SK-N-SH (cell line): ENCODE results near the gene BAG1. TPM values are rescaled to one million over a fixed set of nuclear protein-coding genes. Genes with fewer than 3 reads are reported as not detected.
A peak's percentile ranks its signal among the peaks of the same experiment; 100 is the strongest.

Experiments
- ELF1 ChIP-seq: IDR thresholded peaks from 2 replicates; pipeline ENCODE4 v1.4.0; 2012
- EP300 ChIP-seq, 2 experiments: IDR thresholded peaks; 2 replicates each; pipeline versions ENCODE4 v1.4.0 to v1.6.1; 2012; ENCODE audit warnings: borderline replicate concordance in 1 of 2, low read depth in 1 of 2, low read length in 1 of 2
- EZH2phosphoT487 ChIP-seq: fragments of 200-600 bp; sonication (generic); IDR thresholded peaks from 2 replicates; pipeline ENCODE4 v1.6.1; 2017; ENCODE audit warnings: low read depth, mixed run types, mild to moderate bottlenecking, antibody characterized with exemption, moderate library complexity, borderline replicate concordance
- FOXJ3 ChIP-seq: sonication (generic); formaldehyde crosslinking; IDR thresholded peaks from 2 replicates; pipeline ENCODE4 v1.5.1; 2020; ENCODE audit warnings: mild to moderate bottlenecking, missing genetic modification reagents
- FOXM1 ChIP-seq: IDR thresholded peaks from 2 replicates; pipeline ENCODE4 v1.4.0; 2012; ENCODE audit warnings: low read depth, mild to moderate bottlenecking
- GABPA ChIP-seq: IDR thresholded peaks from 2 replicates; pipeline ENCODE4 v1.4.0; 2012; ENCODE audit warnings: low read depth, mild to moderate bottlenecking
- GATA2 ChIP-seq: sonication (generic); formaldehyde crosslinking; IDR thresholded peaks from 2 replicates; pipeline ENCODE4 v1.5.0; 2020; ENCODE audit warnings: mild to moderate bottlenecking, missing genetic modification reagents
- IRF3 ChIP-seq: fragments of 150-350 bp; IDR thresholded peaks from 2 replicates; pipeline ENCODE4 v1.6.1; 2016; ENCODE audit warnings: mild to moderate bottlenecking, low read depth, low read length
- JUND ChIP-seq: IDR thresholded peaks from 2 replicates; pipeline ENCODE4 v1.4.0; 2012
- MAX ChIP-seq: IDR thresholded peaks from 2 replicates; pipeline ENCODE4 v1.4.0; 2012; ENCODE audit warnings: low read depth
- MEF2A ChIP-seq: IDR thresholded peaks from 2 replicates; pipeline ENCODE4 v1.4.0; 2012; ENCODE audit warnings: low read depth, borderline replicate concordance
- MXI1 ChIP-seq: IDR thresholded peaks from 2 replicates; pipeline ENCODE4 v1.6.1; 2012; ENCODE audit warnings: mild to moderate bottlenecking, low read depth, low read length, improper control_type of control experiment
- NRF1 ChIP-seq: IDR thresholded peaks from 2 replicates; pipeline ENCODE4 v1.6.1; 2012; ENCODE audit warnings: low read depth, mild to moderate bottlenecking, low read length
- PBX3 ChIP-seq: IDR thresholded peaks from 2 replicates; pipeline ENCODE4; 2012
- POLR2AphosphoS5 ChIP-seq: IDR thresholded peaks from 2 replicates; pipeline ENCODE4 v1.6.1; 2012; ENCODE audit warnings: low read depth, low read length
- RAD21 ChIP-seq: IDR thresholded peaks from 2 replicates; pipeline ENCODE4 v1.6.1; 2012; ENCODE audit warnings: mild to moderate bottlenecking, low read length
- RCOR1 ChIP-seq: fragments of 150-350 bp; IDR thresholded peaks from 2 replicates; pipeline ENCODE4 v1.6.1; 2017; ENCODE audit warnings: antibody characterized with exemption, low read length
- REST ChIP-seq: IDR thresholded peaks from 2 replicates; pipeline ENCODE4 v1.6.1; 2012; ENCODE audit warnings: mild to moderate bottlenecking, low read depth, low read length, moderate library complexity
- RXRA ChIP-seq: IDR thresholded peaks from 2 replicates; pipeline ENCODE4 v1.4.0; 2012; ENCODE audit warnings: low read depth, mild to moderate bottlenecking, borderline replicate concordance
- SMC3 ChIP-seq: IDR thresholded peaks from 2 replicates; pipeline ENCODE4 v1.6.1; 2012; ENCODE audit warnings: low read depth, low read length, improper control_type of control experiment
- TAF1 ChIP-seq: IDR thresholded peaks from 2 replicates; pipeline ENCODE4 v1.6.1; 2012; ENCODE audit warnings: low read depth, mild to moderate bottlenecking, low read length, moderate library complexity, borderline replicate concordance
- TCF12 ChIP-seq: IDR thresholded peaks from 2 replicates; pipeline ENCODE4 v1.4.0; 2012
- TEAD4 ChIP-seq: IDR thresholded peaks from 2 replicates; pipeline ENCODE4 v1.4.0; 2012; ENCODE audit warnings: mild to moderate bottlenecking, borderline replicate concordance; ENCODE audit not compliant: insufficient read depth
- YY1 ChIP-seq: IDR thresholded peaks from 2 replicates; pipeline ENCODE4 v1.4.0; 2012; ENCODE audit warnings: low read depth, mild to moderate bottlenecking
- ZBTB33 ChIP-seq: IDR thresholded peaks from 2 replicates; pipeline ENCODE4 v1.4.0; 2012; ENCODE audit warnings: low read depth, borderline replicate concordance
- polyA plus RNA-seq, 3 experiments: library from polyadenylated mRNA; depleted of rRNA; stranded (reverse); fragments of >200 nt; gene quantifications; 2 replicates each; pipeline ENCODE4 v1.2.3, GENCODE V29; 2012

Gene BAG1
- polyA plus RNA-seq, 1 of the 3 experiments (the other 2 are of a cell fraction), result 49.9 TPM

GRCh38 chr9:33239921-33240320 lies 24.6 kb downstream of the BAG1 start, which contains the start of gene SPINK4 (continued):
- TF ChIP-seq ZBTB33 (no peak), ELF1 (no peak), JUND (no peak), MAX (no peak), YY1 (no peak), TEAD4 (no peak), FOXM1 (no peak), MEF2A (no peak), POLR2AphosphoS5 (no peak), TCF12 (peak; percentile 67), GATA2 (CRISPR knock-in tag) (peak; percentile 98), REST (no peak), FOXJ3 (peak; percentile 75), EZH2phosphoT487 (no peak), GABPA (no peak), IRF3 (0 out of 2 replicates have a peak, but pooled peaks have one; percentile 7), NRF1 (no peak), PBX3 (no peak), RAD21 (no peak; the same call in 1 of the 2 replicates), EP300 (IDR thresholded peaks at IDR 0.05; ENCODE audit: borderline replicate concordance in 1 of 2, low read depth in 1 of 2, low read length in 1 of 2) (peak in 1 of 2 experiments; percentile 87; a peak in 2 of 4 replicates), RXRA (no peak), MXI1 (peak; percentile 50; the same call in 1 of the 2 replicates), SMC3 (no peak), RCOR1 (peak; percentile 89), TAF1 (no peak)
